ENCODE measurements around the gene SOHLH1.

DNA sequence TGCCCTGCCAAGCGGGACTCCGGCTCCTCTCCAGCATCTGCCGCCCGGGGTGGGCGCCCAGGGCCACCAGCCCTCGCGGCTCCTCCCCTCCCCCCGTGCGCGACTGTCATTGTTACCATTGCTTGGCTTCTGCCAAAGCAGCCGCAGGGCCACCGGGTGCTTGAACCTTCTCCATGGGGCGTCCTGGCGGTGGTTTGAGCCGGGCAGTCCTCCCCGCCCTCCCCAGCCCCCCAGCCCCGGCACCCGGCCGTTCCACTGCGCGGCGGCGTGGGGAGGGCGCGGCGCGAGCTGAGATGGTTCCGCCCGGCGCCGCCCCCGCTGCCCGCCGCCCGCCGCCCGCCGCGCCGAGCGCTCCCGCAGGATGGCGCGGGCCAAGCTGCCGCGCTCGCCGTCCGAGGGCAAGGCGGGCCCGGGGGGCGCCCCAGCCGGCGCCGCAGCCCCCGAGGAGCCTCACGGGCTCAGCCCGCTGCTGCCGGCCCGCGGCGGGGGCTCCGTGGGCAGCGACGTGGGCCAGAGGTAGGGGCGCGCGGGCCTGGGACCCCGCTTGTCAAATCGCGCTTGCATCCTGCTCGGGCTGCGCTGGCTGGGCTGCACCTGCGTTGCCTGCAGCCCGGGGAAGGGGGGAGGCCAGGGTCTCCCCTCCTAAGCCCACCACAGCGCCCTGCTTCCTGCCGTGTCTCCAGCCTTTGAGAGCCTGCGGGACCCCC lies 37.1 kb upstream of the SOHLH1 start:
- TF ChIP-seq, protein P1, sequence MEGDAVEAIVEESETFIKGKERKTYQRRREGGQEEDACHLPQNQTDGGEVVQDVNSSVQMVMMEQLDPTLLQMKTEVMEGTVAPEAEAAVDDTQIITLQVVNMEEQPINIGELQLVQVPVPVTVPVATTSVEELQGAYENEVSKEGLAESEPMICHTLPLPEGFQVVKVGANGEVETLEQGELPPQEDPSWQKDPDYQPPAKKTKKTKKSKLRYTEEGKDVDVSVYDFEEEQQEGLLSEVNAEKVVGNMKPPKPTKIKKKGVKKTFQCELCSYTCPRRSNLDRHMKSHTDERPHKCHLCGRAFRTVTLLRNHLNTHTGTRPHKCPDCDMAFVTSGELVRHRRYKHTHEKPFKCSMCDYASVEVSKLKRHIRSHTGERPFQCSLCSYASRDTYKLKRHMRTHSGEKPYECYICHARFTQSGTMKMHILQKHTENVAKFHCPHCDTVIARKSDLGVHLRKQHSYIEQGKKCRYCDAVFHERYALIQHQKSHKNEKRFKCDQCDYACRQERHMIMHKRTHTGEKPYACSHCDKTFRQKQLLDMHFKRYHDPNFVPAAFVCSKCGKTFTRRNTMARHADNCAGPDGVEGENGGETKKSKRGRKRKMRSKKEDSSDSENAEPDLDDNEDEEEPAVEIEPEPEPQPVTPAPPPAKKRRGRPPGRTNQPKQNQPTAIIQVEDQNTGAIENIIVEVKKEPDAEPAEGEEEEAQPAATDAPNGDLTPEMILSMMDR (IDR thresholded peaks at IDR 0.05 in 2 of 3, conservative IDR thresholded peaks at IDR 0.05 in 1 of 3; ENCODE audit: borderline replicate concordance in 1 of 3, insufficient read depth in 1 of 3, low read depth in 2 of 3, low read length in 2 of 3) = no peak
- TF ChIP-seq POLR2A (IDR thresholded peaks at IDR 0.05; ENCODE audit: borderline replicate concordance, extremely low read depth, insufficient read depth, insufficient read length) (no peak), ZNF274 (IDR thresholded peaks at IDR 0.05; ENCODE audit: low read depth, low read length) (no peak), POLR2AphosphoS5 (IDR thresholded peaks at IDR 0.05; ENCODE audit: low read depth, low read length) (no peak), ELF1 (IDR thresholded peaks at IDR 0.05; ENCODE audit: borderline replicate concordance, low read depth) (no peak), EZH2 (IDR thresholded peaks at IDR 0.05) (no peak), RAD21 (IDR thresholded peaks at IDR 0.05; ENCODE audit: low read depth) (no peak)
- TF ChIP-seq, protein P2, sequence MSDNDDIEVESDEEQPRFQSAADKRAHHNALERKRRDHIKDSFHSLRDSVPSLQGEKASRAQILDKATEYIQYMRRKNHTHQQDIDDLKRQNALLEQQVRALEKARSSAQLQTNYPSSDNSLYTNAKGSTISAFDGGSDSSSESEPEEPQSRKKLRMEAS (IDR thresholded peaks at IDR 0.05) = no peak
- TF ChIP-seq, protein P3, sequence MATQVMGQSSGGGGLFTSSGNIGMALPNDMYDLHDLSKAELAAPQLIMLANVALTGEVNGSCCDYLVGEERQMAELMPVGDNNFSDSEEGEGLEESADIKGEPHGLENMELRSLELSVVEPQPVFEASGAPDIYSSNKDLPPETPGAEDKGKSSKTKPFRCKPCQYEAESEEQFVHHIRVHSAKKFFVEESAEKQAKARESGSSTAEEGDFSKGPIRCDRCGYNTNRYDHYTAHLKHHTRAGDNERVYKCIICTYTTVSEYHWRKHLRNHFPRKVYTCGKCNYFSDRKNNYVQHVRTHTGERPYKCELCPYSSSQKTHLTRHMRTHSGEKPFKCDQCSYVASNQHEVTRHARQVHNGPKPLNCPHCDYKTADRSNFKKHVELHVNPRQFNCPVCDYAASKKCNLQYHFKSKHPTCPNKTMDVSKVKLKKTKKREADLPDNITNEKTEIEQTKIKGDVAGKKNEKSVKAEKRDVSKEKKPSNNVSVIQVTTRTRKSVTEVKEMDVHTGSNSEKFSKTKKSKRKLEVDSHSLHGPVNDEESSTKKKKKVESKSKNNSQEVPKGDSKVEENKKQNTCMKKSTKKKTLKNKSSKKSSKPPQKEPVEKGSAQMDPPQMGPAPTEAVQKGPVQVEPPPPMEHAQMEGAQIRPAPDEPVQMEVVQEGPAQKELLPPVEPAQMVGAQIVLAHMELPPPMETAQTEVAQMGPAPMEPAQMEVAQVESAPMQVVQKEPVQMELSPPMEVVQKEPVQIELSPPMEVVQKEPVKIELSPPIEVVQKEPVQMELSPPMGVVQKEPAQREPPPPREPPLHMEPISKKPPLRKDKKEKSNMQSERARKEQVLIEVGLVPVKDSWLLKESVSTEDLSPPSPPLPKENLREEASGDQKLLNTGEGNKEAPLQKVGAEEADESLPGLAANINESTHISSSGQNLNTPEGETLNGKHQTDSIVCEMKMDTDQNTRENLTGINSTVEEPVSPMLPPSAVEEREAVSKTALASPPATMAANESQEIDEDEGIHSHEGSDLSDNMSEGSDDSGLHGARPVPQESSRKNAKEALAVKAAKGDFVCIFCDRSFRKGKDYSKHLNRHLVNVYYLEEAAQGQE (IDR thresholded peaks at IDR 0.05; ENCODE audit: low read depth) = no peak

All from HCT116 (cell line).